Stimulated activated CD4-positive, alpha-beta T cell treated with anti-CD3 and anti-CD28 coated beads, TNF-alpha, amount 100 ng/mL, for 48 hours (primary cell): ENCODE results near the gene SOX5.

Experiments
- DNase-seq, 3 donors: peaks; one replicate each; pipeline ENCODE4 v3.0.0-alpha.2; 2020; ENCODE audit warnings: low read depth in 3 of 3

Gene SOX5

DNA sequence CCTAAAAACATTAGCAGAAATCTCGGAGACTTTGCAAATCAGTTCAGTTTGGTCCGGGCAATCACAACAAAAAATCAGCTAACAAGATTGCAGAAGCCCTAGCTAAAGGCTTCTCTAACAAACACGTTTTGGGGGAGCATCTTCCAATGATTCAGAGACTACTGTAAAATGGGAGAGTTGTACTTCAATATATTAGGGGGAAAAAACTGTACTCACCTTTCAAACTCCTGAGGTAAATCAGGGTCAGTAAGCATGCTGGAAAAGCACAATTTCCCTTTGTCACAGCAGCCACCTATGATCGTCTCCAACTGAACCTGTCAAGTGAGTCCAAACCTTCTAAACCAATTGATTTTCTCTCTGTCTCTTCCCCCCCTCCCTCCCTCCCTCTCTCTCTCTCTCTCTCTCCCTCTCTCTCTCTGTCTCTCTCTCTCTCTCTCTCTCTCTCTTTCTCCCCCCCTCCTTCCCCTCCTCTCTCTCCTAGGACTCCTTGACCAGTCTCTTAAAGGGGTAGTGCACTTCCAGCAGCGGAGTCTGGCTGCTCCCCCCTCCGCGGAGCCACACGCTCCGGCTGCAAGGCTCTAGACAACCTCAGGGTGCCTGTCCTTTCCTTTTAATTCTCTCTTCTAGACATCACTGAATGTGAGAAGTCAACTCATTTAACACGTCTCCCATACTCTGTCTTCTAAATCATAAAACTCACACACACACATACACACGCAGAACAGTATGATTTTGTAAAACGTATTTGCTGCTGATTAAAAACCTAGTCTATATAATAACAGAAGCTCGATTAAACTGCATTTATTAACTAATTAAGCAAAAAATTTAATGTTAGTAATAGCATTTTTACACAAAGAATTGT lies at the start of gene SOX5:
TSS of gene SOX5 (minus strand) at position 323 of the 862 bp plus-strand sequence. CDS start at position 254, 69 bp downstream.
- no peak for DNase-seq

DNA sequence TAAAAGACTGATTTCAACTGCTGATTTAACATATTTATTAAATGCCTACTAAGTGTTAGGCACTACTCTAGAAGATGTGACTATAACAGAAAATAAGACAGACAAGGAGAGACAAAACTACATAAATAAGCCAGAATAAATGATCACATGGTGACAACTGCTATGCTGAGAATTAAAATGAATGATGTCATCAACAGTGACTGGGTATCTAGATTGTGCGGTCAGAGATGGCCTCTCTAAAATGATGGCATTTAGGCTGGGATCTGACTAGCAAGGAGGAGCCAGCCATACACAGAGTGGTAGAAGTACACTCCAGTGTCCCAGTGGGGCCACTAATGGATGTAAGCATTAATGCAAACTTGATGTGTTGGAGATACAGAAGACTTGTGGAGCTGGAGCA lies 37.6 kb upstream of the SOX5 start:
- no peak for DNase-seq

GRCh38 chr12:23980826-23981225 lies 31.4 kb upstream of the SOX5 start:
- DNase-seq: no peak

DNA sequence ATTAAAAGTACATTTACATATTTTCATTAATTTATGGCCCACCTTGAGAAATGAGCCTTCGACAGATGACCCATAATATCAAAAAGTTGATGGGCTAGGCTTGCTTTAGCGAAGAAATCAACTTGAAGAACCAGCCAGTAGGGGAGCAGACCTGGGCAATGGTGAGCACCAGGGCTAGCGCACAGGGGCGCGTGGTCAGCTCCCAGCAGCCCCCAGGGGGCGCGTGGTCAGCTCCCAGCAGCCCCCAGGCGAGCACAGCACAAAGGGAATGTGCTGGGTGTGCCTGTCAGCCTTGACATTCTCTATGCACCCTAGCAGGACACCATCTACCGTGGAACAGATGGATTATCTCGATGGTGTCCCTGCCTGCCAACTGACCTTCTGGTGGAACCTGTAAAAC lies 15.3 kb upstream of the SOX5 start:
- DNase-seq: no peak

DNA sequence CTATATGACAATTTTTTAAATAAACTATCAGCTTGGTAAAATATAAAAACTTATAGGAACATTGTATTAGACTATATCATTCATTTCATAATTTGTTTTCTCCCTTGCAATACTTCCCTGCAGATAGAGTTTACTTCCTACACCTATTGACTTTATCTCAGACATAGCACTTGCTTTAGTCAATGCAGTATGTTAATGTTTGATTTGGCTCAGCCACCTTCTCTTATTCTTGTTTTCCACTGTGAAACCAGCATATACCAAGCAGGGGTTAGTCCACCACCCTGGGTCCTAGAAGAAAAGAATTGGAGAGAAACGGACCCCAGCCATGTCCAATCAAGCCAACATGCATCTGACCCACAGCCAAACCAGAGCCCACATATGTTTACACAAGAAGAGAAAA lies 10.4 kb upstream of the SOX5 start:
- no peak for DNase-seq

GRCh38 chr12:23954332-23954731 lies 4.9 kb upstream of the SOX5 start:
- no peak for DNase-seq

GRCh38 chr12:23952071-23952470 lies 2.6 kb upstream of the SOX5 start:
- no peak for DNase-seq

DNA sequence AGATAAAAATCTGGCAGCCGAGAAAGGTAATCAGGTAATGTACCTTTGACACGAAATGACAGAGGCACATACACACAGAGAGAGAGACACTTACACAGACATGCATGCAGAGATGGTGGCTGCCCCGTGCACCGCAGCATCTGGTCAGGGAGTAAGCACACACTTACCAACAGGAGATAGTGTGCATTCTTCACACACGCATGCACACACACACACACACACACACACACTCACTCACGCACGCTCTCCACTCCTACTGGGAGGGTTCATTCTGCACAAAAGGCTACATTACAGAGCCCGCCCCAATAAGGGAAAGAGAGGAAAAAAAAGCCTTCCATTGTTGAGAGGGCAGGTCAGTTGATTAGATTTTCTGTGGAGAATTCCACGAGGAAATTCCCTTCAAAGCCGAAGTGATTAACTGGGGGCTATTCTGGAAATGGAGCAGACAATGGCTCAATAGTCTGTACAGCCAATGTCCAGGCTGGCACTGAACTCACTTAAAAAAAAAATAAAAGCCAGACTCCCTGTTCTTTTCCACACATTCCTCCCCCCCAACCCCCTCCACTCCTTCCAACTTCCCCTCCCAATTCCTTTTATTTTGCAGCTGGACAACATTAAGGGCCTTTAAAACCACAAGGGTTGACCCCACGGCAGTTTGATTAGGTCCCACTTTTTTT lies 1.4 kb upstream of the SOX5 start:
- DNase-seq: no peak

DNA sequence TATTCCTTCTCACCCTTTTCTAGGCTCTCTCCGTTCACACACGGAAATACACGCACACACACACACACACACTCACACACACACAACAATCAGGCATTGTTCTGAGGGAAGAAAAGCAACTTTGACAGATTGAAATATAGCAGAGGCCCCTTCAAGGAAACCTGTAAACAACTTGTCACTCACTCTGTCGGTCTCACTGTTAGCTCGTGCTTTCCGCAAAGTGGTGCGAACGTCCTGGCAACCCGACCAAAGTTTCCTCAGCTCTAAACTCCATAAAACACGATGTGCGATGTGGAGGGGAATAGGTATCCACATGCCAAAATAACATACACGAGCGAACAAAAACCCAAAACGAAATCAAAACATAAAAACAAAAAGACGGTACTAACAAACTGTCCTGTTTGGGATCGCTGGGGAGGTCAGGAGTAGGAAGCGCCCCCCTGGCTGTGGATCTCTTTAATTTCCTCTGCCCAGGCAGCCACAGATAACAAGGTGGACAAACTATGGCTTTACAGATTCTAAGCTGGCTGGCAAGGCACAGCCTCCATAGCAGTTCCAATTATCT lies 822 bp upstream of the SOX5 start:
- DNase-seq: no peak

DNA sequence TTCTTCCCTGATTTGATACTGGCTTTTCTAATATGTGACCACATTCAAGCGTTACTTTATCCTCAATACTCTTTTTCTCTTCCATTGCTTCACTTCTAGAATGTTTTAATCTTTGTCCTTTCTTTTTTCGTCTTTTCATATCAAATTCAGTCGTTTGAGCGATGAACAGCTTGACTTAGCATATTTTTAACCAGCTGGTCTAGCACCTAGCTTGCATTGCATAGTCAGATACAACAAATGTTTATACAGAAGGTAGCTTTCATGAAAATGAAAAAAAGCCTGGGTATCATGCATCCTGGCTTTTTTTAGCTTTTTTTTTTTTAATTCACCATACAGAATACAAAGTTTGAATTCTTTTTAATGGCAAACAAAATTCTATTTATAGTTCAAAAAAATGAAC lies 1.2 kb downstream of the SOX5 start:
- DNase-seq: no peak

- DNase-seq: no peak
Observed at GRCh38 chr12:23947395-23947794, 2.1 kb downstream of the SOX5 start.

DNA sequence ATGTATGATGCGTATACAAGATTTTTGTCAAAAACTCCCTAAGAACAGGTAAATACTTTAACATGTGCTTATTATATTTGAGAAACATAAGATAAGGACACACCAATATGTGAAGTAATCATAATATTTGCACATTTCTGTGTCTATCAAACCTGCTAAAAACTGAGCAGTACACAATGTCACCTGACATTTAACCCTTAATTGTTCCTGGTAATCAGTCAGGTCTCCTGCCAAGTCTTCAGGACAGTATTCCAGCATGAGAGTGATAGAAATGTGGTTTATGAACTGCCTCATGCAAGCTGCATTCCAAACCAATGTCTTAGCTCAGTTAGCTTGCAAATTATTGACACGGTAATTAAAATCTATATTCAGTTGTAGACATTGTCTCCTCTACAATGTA lies 4.2 kb downstream of the SOX5 start:
- no peak for DNase-seq

- no peak for DNase-seq
Observed at GRCh38 chr12:23944067-23944466, 5.4 kb downstream of the SOX5 start.

DNA sequence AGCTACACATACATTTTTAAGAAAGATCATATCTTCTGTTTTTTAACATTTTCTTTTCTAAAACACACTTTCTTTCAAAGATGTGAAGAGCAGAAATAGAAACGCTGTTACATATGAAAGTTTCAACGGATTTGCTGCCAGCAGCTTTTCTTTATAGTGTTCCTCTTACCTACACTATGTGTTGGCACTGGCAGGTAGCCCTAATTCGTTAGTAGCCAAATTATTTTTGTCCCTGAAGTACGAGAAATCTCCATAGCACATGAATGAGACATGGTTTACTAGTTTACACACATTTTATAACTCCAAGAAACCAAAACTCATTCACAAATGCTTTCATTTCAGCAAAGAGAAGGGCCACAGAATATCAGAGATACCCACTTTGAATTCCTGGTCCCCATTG lies 6.6 kb downstream of the SOX5 start:
- no peak for DNase-seq

DNA sequence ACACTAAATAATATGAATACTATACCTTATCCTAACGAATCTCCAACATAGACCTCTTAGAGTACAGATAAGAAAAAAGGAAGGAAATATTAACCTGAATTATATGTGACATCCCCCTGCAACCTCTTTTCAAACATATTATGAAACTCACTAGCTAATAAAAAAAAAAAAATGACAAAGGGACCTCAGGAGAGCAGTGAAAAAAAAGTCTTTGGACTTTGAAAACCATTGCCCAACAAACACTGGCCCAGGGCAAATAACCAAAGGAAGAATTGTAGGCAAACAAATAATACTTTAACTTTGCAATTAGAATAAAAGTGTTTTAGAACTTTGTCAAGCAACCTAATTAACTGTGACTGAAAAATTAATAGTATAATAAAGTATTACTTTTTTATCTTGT lies 7.7 kb downstream of the SOX5 start:
- no peak for DNase-seq

DNA sequence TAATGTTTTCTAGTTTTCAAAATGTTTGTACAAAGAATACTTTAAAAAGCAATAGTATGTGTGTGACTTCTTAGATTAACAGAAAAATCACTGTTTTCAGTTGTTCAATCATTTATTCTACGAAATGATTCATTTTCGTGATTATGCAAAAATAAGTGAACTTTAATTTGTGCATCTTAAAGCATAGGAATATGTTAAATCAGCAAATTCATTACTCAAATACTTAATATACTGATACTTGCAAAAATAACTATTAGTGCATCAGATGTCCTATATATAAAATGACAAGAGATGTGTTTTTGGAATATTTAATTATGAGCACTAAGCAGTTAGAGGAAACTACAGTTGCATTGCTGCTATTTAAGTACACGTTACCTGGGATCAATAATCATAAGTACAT lies 11.0 kb downstream of the SOX5 start:
- no peak for DNase-seq

DNA sequence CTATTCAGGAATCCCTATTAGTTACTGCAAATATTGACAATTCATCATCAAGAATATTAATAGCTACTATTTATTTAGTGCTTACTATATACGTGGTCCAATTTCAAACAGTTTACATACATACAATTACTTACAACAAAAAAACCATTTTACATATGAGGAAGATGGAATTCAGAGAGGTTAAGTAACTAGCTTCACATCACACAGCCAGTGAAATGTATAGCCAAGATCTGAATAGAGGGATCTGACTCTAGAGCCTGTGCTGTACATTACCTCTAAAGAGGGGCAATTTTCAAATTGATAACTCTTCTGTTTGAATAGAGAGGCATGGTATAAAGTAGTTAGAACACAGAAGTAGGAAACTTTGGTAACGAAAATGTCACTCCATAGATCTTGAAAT lies 18.3 kb downstream of the SOX5 start:
- DNase-seq: no peak

DNA sequence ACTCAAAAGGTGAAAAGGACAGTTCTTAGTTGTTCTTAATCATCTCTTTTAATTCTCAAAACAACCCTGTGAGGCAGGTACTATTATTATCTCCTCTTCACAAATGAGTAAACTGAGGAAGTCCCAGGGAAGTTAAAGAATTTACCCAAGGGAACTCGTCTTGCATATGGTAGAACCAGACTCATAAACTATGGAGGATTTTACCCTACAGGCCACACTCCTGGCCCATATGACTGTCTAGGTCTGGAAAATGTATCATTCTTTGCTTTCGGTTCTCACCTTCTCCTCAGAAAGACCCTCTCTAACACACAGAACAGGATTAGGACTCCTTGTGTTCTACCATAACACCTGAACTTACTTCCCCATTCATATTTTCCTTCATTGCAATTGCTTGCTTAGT lies 18.9 kb downstream of the SOX5 start:
- no peak for DNase-seq

GRCh38 chr12:23929906-23930305 lies 19.6 kb downstream of the SOX5 start:
- no peak for DNase-seq

DNA sequence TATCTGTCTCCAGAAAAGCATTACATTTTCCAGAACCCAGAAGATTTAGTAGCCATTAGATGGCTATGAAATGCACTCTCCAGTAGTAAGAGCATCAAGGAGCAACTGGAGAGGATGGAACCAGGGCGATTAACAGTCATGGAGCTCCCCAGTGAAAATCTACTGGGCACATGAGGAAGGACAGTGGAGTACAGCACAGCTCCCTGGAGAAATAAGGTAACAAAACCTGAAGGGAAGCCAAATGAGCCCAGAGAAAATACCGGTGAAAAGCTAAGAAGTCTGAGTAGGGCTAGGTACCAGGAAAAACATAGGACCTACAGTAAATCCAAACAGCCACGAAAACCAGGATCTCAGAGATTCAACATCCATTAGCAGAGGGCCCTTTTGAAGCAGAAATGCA lies 21.6 kb downstream of the SOX5 start:
- no peak for DNase-seq

DNA sequence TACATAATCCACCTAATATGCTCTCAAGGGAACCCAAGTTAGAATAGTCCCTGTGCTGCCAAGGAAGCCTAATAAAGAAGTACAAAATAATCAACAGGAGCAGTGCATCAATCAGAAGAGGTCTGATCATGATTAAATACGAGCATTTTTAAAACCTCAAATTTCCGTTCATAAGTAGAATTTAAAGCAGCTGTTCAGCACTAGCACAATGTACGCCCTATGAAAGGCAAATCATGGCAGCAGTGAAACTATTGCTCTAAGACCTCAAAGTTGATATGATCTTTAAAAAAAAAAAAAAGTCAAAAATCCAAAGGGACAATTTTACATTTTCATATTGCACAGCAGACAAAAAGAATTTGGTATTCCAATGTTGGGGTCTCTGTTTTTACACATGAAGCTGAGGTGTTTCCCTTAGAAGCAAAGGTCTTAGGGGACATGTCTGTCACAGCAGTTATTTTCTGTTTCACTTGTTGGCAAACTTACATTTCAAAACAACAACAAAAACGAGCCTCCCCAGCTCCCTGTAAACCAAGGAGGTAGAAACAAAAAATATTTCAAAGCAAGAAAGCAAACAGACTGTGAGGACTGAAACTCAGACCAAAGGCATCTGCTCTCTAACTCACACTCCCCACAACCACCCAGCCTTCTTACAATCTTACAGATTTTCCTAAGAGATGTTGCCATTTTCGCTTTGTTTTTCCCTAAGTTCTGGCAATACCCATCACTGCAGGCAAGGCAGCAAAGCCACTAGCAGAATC lies 28.2 kb downstream of the SOX5 start:
- DNase-seq: no peak

GRCh38 chr12:23911574-23911973 lies 37.9 kb downstream of the SOX5 start:
- no peak for DNase-seq
